Activated CD4-positive, alpha-beta T cell treated with anti-CD3 and anti-CD28 coated beads for 36 hours (primary cell): ENCODE measurements around the gene PHLPP1. TPM values are rescaled to one million over a fixed set of nuclear protein-coding genes. Genes with fewer than 3 reads are reported as not detected.

Experiments
- ATAC-seq: fragments of 200-7000 bp; cut with Tn5 transposase; one replicate; pipeline ENCODE4 v1.10.0; 2021; ENCODE audit warnings: mild to moderate bottlenecking, moderate library complexity
- CTCF ChIA-PET: fragments of 350-600 bp; sonication (Branson Sonifier 250); formaldehyde crosslinking; loops from one replicate; lab custom pipeline; 2021; ENCODE audit warnings: antibody characterized with exemption; lab: Charles Lee
- POLR2A ChIA-PET: fragments of 350-600 bp; sonication (Branson Sonifier 250); formaldehyde crosslinking; loops from one replicate; lab custom pipeline; 2021; ENCODE audit warnings: antibody characterized with exemption, inconsistent platforms; lab: Charles Lee
- DNase-seq: peaks from one replicate; pipeline ENCODE4 v3.0.0-alpha.2; 2020
- H3K27ac Mint-ChIP-seq: one replicate; pipeline ENCODE4 v1.8.0; 2021; ENCODE audit warnings: mixed read lengths
- H3K27me3 Mint-ChIP-seq: one replicate; pipeline ENCODE4 v1.8.0; 2021; ENCODE audit warnings: mixed read lengths
- H3K36me3 Mint-ChIP-seq: one replicate; pipeline ENCODE4 v1.8.0; 2021; ENCODE audit warnings: low read depth, mixed read lengths
- H3K4me1 Mint-ChIP-seq: one replicate; pipeline ENCODE4 v1.8.0; 2021; ENCODE audit warnings: mixed read lengths
- H3K4me3 Mint-ChIP-seq: one replicate; pipeline ENCODE4 v1.8.0; 2021; ENCODE audit warnings: mild to moderate bottlenecking, moderate library complexity, mixed read lengths
- H3K9me3 Mint-ChIP-seq: one replicate; pipeline ENCODE4 v1.8.0; 2021; ENCODE audit warnings: low read depth, mixed read lengths
- intact Hi-C, 2 experiments: fragments of 100-400 bp; cut with DNase I in 1 of 2; cut with micrococcal nuclease in 1 of 2; formaldehyde crosslinking; loops; one replicate each; pipeline versions ENCODE4 v1.14.2 to v1.15.1; 2022 to 2024; cut with DNase I, micrococcal nuclease
- total RNA-seq, 2 experiments: library from RNA; stranded (reverse); gene quantifications; one replicate each; pipeline ENCODE4 v1.2.3, GENCODE V29; 2021

The PHLPP1 gene
- total RNA-seq, 2 experiments from 2014 or later: 6.8 to 8.5 TPM

DNA sequence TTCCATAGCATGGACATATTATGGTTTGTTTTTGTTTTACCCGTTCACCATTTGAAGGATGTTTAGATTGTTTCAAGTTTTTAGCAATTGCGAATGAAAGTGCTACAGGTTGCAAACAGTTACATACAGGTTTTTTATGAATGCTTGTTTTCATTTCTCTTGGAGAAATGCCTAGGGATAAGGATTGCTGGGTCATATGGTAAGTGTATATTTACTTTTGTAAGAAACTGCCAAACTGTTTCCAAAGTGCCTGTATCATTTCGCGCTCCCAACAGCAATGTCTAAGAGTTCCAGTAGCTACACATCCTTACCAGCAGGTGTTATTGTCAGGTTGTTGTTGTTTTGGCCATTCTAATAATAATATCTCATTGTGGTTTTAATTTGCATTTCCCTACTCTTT lies 251.7 kb downstream of the PHLPP1 start:
- H3K9me3 Mint-ChIP-seq: no peaks in the 10 kb centered on the region
- H3K4me1 Mint-ChIP-seq: no peaks in the 10 kb centered on the region
- CTCF ChIA-PET: interaction anchor here (1.0 kb wide), 1 partner anchor 15 kb away, joined by 3 read pairs; no protein-coding TSS in a partner anchor

DNA sequence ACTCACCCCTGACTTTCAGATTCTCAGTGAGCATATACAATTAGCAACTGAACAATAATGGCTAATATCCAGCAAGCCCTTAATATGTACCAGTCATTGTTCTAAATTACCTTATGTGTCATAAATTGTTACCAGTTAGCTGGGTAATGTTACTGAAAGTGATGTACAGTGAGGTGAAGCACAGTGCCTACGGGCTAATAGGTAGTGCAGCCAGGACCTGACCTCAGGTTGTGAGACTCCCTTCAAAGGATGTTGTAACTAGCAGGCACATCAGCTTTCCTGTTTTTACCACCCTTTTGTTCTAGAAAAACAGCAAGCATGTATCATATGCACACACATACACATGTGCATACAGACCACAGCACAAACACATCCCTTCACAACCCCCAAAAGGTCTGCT lies 258.3 kb downstream of the PHLPP1 start:
- Mint-ChIP-seq H3K36me3 (no peaks in the 10 kb centered on the region), H3K27me3 (no peaks in the 10 kb centered on the region), H3K4me3 (no peak overlapping the region), H3K4me1 (no peaks in the 10 kb centered on the region), H3K9me3 (no peaks in the 10 kb centered on the region), H3K27ac (no peak overlapping the region)
- CTCF ChIA-PET: interaction anchor here (0.5 to 1.7 kb wide), 4 partner anchors 8 to 16 kb away, joined by 3 to 4 read pairs (median 4); no protein-coding TSS in a partner anchor
- DNase-seq (no peak), ATAC-seq (no peak)
- intact Hi-C loops: no loop called here
- POLR2A ChIA-PET: no interaction called here

More for the DNA sequence above, 251.7 kb downstream of the PHLPP1 start:
- Mint-ChIP-seq H3K36me3 (no peaks in the 10 kb centered on the region), H3K4me3 (no peak overlapping the region), H3K27ac (no peak overlapping the region), H3K27me3 (no peaks in the 10 kb centered on the region)
- DNase-seq (no peak), ATAC-seq (no peak)
- POLR2A ChIA-PET: no interaction called here
- intact Hi-C loops: no loop called here

- Mint-ChIP-seq H3K9me3 (no peaks in the 10 kb centered on the region), H3K27ac (no peak overlapping the region), H3K27me3 (no peaks in the 10 kb centered on the region), H3K36me3 (no peaks in the 10 kb centered on the region), H3K4me1 (no peaks in the 10 kb centered on the region), H3K4me3 (no peak overlapping the region)
- intact Hi-C loops: no loop called here
- DNase-seq (no peak), ATAC-seq (no peak)
- POLR2A ChIA-PET: no interaction called here
- CTCF ChIA-PET: interaction anchor here (1.0 to 1.7 kb wide), 2 partner anchors 10 to 16 kb away, joined by 3 to 4 read pairs; no protein-coding TSS in a partner anchor
Observed at GRCh38 chr18:62974388-62974787, 259.0 kb downstream of the PHLPP1 start.

- H3K4me1 Mint-ChIP-seq: no peaks in the 10 kb centered on the region
- H3K27ac Mint-ChIP-seq: no peak overlapping the region
- POLR2A ChIA-PET: no interaction called here
- CTCF ChIA-PET: interaction anchor here (0.8 to 1.0 kb wide), 2 partner anchors 10 to 464 kb away, joined by 3 read pairs; no protein-coding TSS in a partner anchor
- ATAC-seq (no peak), DNase-seq (no peak)
- no peaks in the 10 kb centered on the region for H3K9me3 Mint-ChIP-seq
- no peaks in the 10 kb centered on the region for H3K27me3 Mint-ChIP-seq
- H3K36me3 Mint-ChIP-seq: no peaks in the 10 kb centered on the region
- intact Hi-C loops: no loop called here
- H3K4me3 Mint-ChIP-seq: no peak overlapping the region
Observed at GRCh38 chr18:62974928-62975675, 259.8 kb downstream of the PHLPP1 start.

- H3K27ac Mint-ChIP-seq: no peak overlapping the region
- H3K36me3 Mint-ChIP-seq: no peaks in the 10 kb centered on the region
- H3K4me1 Mint-ChIP-seq: no peaks in the 10 kb centered on the region
- intact Hi-C loops: no loop called here
- H3K27me3 Mint-ChIP-seq: no peaks in the 10 kb centered on the region
- CTCF ChIA-PET: interaction anchor here (0.8 kb wide), 1 partner anchor 463 kb away, joined by 3 read pairs; no protein-coding TSS in a partner anchor
- POLR2A ChIA-PET: no interaction called here
- DNase-seq (no peak), ATAC-seq (no peak)
- H3K4me3 Mint-ChIP-seq: no peak overlapping the region
- H3K9me3 Mint-ChIP-seq: no peaks in the 10 kb centered on the region
Observed at GRCh38 chr18:62975785-62976184, 260.4 kb downstream of the PHLPP1 start.

DNA sequence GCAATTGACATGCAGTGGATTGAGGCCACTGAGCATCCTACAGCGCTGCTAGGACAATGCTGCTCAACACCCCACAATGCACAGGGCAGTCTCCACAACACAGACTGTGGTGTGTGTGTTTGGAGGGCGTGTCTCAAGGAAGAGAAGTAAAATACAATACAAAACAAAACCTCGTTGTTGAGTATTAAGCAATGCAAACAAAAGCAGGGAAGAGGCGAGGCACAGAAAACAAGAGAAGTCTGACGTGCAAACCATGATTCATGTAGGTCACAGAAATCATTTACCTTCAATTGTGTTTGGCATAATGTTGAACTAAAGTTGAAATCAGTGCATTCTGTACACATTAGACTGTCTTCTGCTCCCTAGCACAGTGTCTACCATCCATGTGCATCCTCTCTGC lies 260.9 kb downstream of the PHLPP1 start:
- Mint-ChIP-seq H3K27ac (no peak overlapping the region), H3K4me3 (no peak overlapping the region), H3K9me3 (no peaks in the 10 kb centered on the region), H3K27me3 (no peaks in the 10 kb centered on the region), H3K36me3 (no peaks in the 10 kb centered on the region), H3K4me1 (no peaks in the 10 kb centered on the region)
- DNase-seq: no peak
- ChIA-PET CTCF (no interaction called here), POLR2A (no interaction called here)
- intact Hi-C loops: no loop called here
- no peak for ATAC-seq

DNA sequence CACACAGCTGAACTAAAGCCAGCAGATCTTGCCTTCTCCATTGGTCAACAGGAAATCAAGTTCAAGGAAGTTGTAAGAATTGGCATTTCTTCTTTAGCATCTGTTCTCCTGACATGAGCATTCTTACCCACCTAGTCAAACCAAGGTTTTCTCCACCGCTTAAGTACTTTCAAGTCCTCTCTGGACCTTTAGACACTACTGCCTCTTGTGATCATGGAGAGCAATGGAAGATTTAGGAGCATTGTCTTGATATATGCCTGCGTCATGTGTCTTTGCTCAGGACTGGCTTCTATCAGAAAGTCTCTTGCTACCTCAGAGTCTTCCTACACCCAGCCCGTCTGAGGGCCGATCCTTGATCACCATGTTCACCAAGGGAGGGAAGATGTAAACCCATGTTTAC lies 262.2 kb downstream of the PHLPP1 start:
- Mint-ChIP-seq H3K36me3 (no peaks in the 10 kb centered on the region), H3K27ac (no peak overlapping the region), H3K9me3 (no peaks in the 10 kb centered on the region), H3K4me1 (peaks cover under 1% of the 10 kb centered on the region), H3K4me3 (no peak overlapping the region), H3K27me3 (no peaks in the 10 kb centered on the region)
- DNase-seq (no peak), ATAC-seq (no peak)
- ChIA-PET POLR2A (no interaction called here), CTCF (interaction anchor here (0.6 to 1.5 kb wide), 2 partner anchors 19 to 249 kb away, joined by 3 read pairs; no protein-coding TSS in a partner anchor)
- intact Hi-C loops: no loop called here

- DNase-seq (no peak), ATAC-seq (no peak)
- ChIA-PET CTCF (interaction anchor here (0.9 to 4.1 kb wide), 4 partner anchors 15 to 393 kb away, joined by 3 to 21 read pairs (median 4); partner anchors contain the start of gene PHLPP1), POLR2A (no interaction called here)
- intact Hi-C loops: no loop called here
- H3K36me3 Mint-ChIP-seq: no peaks in the 10 kb centered on the region
- no peaks in the 10 kb centered on the region for H3K27me3 Mint-ChIP-seq
- H3K4me1 Mint-ChIP-seq: peaks cover 3% of the 10 kb centered on the region
- no peaks in the 10 kb centered on the region for H3K9me3 Mint-ChIP-seq
- no peak overlapping the region for H3K27ac Mint-ChIP-seq
- H3K4me3 Mint-ChIP-seq: no peak overlapping the region
Observed at GRCh38 chr18:62978251-62979049, 263.1 kb downstream of the PHLPP1 start.

- Mint-ChIP-seq H3K27me3 (no peaks in the 10 kb centered on the region), H3K27ac (no peak overlapping the region), H3K36me3 (no peaks in the 10 kb centered on the region), H3K9me3 (no peaks in the 10 kb centered on the region), H3K4me3 (no peak overlapping the region), H3K4me1 (peaks cover 3% of the 10 kb centered on the region)
- no peak for ATAC-seq
- CTCF ChIA-PET: interaction anchor here (0.9 to 4.1 kb wide), 3 partner anchors 16 to 393 kb away, joined by 4 to 21 read pairs (median 4); partner anchors contain the start of gene PHLPP1
- POLR2A ChIA-PET: no interaction called here
- intact Hi-C loops: no loop called here
- no peak for DNase-seq
Observed at GRCh38 chr18:62979176-62979575, 263.8 kb downstream of the PHLPP1 start.

GRCh38 chr18:62979900-62980299 lies 264.6 kb downstream of the PHLPP1 start:
- H3K4me1 Mint-ChIP-seq: peaks cover 3% of the 10 kb centered on the region
- DNase-seq (no peak), ATAC-seq (no peak)
- no peak overlapping the region for H3K4me3 Mint-ChIP-seq
- H3K27me3 Mint-ChIP-seq: no peaks in the 10 kb centered on the region
- no peaks in the 10 kb centered on the region for H3K9me3 Mint-ChIP-seq
- CTCF ChIA-PET: interaction anchor here (1.1 to 4.1 kb wide), 3 partner anchors 42 to 361 kb away, joined by 3 to 21 read pairs (median 5); partner anchors contain the start of gene PHLPP1
- POLR2A ChIA-PET: no interaction called here
- intact Hi-C loops: loop anchor here (5.0 to 10.0 kb wide), 4 partner anchors 393 to 798 kb away; partner anchors contain the start of gene TNFRSF11A (in 1 of the 2)
- no peaks in the 10 kb centered on the region for H3K36me3 Mint-ChIP-seq
- H3K27ac Mint-ChIP-seq: no peak overlapping the region

DNA sequence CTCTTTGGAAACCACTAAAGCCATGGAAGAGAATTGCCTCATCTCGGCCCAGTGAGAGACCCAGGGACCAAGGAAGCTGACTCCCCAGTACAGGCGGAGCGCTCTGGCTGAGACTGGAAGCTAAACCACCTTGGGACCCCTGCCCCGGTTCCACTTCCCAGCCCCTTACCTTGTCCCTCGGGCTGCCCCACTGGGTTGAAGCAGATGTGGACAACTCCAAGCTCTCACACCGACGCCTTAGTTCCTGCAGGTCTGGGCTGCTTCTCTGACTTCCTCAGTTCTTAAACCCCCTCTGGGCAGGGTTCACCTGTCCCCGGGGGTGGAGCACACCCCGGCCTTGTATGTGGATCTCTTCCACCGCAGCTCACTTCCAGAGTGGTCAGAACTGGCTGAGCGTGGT lies 266.2 kb downstream of the PHLPP1 start:
- H3K4me3 Mint-ChIP-seq: no peak overlapping the region
- H3K4me1 Mint-ChIP-seq: peaks cover 3% of the 10 kb centered on the region
- DNase-seq: no peak
- no peaks in the 10 kb centered on the region for H3K9me3 Mint-ChIP-seq
- CTCF ChIA-PET: interaction anchor here (0.7 to 4.1 kb wide), 25 partner anchors 9 to 458 kb away, joined by 3 to 31 read pairs (median 5); partner anchors contain the start of gene PHLPP1
- no peaks in the 10 kb centered on the region for H3K27me3 Mint-ChIP-seq
- H3K36me3 Mint-ChIP-seq: no peaks in the 10 kb centered on the region
- POLR2A ChIA-PET: no interaction called here
- no peak for ATAC-seq
- H3K27ac Mint-ChIP-seq: no peak overlapping the region
- intact Hi-C loops: loop anchor here (5.0 to 10.0 kb wide), 4 partner anchors 394 to 799 kb away; partner anchors contain the start of gene TNFRSF11A (in 1 of the 2)
